BE2C (cell line): ENCODE measurements around the gene KIF21B. TPM values are rescaled to one million over a fixed set of nuclear protein-coding genes. Genes with fewer than 3 reads are reported as not detected.

Source experiments
- DNase-seq: peaks from one replicate; pipeline ENCODE4 v3.0.0-alpha.2; 2020
- H3K27me3 ChIP-seq: fragments of 250-450 bp; sonication (Bioruptor Pico); 2 replicates; pipeline ENCODE4 v1.5.1; 2020; ENCODE audit warnings: mild to moderate bottlenecking
- H3K36me3 ChIP-seq: fragments of 250-450 bp; sonication (Bioruptor Pico); 2 replicates; pipeline ENCODE4 v1.5.1; 2020; ENCODE audit warnings: mild to moderate bottlenecking
- H3K4me1 ChIP-seq: fragments of 250-450 bp; sonication (Bioruptor Pico); 2 replicates; pipeline ENCODE4 v1.5.1; 2020
- H3K4me3 ChIP-seq: 2 replicates; pipeline ENCODE4 v1.5.1; 2011; ENCODE audit warnings: low read depth, low read length
- H3K9me3 ChIP-seq: fragments of 250-450 bp; sonication (Bioruptor Pico); 2 replicates; pipeline ENCODE4 v1.5.1; 2020
- polyA plus RNA-seq: library from polyadenylated mRNA; unstranded; fragments of >200 nt; gene quantifications from one replicate; pipeline ENCODE4 v1.2.1, GENCODE V29; 2012; ENCODE audit warnings: low read depth, missing spikeins; ENCODE audit not compliant: insufficient read length, insufficient read depth
- TF ChIP-seq, protein P1 (sequence below): IDR thresholded peaks from 2 replicates; pipeline ENCODE4 v1.5.1; 2012; ENCODE audit warnings: mild to moderate bottlenecking, low read depth, low read length

Gene KIF21B, protein sequence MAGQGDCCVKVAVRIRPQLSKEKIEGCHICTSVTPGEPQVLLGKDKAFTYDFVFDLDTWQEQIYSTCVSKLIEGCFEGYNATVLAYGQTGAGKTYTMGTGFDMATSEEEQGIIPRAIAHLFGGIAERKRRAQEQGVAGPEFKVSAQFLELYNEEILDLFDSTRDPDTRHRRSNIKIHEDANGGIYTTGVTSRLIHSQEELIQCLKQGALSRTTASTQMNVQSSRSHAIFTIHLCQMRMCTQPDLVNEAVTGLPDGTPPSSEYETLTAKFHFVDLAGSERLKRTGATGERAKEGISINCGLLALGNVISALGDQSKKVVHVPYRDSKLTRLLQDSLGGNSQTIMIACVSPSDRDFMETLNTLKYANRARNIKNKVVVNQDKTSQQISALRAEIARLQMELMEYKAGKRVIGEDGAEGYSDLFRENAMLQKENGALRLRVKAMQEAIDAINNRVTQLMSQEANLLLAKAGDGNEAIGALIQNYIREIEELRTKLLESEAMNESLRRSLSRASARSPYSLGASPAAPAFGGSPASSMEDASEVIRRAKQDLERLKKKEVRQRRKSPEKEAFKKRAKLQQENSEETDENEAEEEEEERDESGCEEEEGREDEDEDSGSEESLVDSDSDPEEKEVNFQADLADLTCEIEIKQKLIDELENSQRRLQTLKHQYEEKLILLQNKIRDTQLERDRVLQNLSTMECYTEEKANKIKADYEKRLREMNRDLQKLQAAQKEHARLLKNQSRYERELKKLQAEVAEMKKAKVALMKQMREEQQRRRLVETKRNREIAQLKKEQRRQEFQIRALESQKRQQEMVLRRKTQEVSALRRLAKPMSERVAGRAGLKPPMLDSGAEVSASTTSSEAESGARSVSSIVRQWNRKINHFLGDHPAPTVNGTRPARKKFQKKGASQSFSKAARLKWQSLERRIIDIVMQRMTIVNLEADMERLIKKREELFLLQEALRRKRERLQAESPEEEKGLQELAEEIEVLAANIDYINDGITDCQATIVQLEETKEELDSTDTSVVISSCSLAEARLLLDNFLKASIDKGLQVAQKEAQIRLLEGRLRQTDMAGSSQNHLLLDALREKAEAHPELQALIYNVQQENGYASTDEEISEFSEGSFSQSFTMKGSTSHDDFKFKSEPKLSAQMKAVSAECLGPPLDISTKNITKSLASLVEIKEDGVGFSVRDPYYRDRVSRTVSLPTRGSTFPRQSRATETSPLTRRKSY (N-terminal part only)
- 0.14 TPM for polyA plus RNA-seq

DNA sequence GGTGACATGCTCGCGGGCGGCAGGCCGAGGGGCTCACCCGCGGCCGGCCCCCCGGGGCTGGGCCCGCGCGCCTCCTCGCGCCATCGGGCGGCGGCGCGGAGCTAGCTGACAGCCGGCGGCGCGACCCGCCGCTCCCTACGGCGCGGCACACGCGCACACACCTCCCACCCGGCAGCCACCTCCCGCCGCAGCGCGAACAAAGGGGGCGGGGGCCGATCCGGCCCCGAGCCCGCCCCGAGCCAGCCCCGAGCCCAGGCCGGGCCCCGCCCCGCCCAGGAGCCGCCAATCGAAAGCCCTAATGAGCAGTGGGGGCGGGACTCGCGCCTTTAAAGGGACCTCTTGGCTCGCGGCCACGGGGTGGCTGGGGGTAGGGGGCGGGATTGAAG lies at the start of gene KIF21B:
KIF21B (minus strand) TSS at position 198 of the 386 bp plus-strand sequence. CDS start 331 bp downstream, outside the sequence.
- no peaks in the 10 kb centered on the region for H3K4me1 ChIP-seq
- TF ChIP-seq, protein P1, sequence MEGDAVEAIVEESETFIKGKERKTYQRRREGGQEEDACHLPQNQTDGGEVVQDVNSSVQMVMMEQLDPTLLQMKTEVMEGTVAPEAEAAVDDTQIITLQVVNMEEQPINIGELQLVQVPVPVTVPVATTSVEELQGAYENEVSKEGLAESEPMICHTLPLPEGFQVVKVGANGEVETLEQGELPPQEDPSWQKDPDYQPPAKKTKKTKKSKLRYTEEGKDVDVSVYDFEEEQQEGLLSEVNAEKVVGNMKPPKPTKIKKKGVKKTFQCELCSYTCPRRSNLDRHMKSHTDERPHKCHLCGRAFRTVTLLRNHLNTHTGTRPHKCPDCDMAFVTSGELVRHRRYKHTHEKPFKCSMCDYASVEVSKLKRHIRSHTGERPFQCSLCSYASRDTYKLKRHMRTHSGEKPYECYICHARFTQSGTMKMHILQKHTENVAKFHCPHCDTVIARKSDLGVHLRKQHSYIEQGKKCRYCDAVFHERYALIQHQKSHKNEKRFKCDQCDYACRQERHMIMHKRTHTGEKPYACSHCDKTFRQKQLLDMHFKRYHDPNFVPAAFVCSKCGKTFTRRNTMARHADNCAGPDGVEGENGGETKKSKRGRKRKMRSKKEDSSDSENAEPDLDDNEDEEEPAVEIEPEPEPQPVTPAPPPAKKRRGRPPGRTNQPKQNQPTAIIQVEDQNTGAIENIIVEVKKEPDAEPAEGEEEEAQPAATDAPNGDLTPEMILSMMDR, result no peak
- peaks cover 89% of the 10 kb centered on the region for H3K27me3 ChIP-seq
- peak; percentile 86 for DNase-seq
- H3K4me3 ChIP-seq, result no peak within 1 kb of the TSS
- H3K36me3 ChIP-seq, result no peaks in the 10 kb centered on the region
- no peaks in the 10 kb centered on the region for H3K9me3 ChIP-seq

DNA sequence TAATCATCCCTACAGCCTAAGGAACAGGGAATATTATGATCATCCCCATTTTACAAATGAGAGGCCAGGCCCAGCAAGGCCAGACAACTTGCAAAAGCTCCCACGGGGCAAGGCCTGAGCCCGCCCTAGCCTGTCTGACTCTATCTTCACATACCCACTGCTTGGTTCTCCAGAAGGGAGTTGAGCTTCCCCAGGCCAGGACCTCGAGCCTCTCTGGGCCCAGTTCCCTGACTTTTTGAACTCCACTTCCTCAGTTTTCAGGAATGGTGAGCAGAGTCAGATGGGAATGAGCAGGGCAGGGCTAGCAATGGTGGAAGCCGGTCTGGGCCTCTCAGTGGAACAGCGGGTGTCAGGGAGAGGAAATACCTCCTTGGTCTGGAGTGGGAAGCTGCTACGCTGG lies 49.4 kb upstream of the KIF21B start:
- Histone ChIP-seq H3K9me3 (no peaks in the 10 kb centered on the region), H3K36me3 (no peaks in the 10 kb centered on the region), H3K27me3 (no peaks in the 10 kb centered on the region; the same call in 1 of the 2 replicates), H3K4me1 (no peaks in the 10 kb centered on the region), H3K4me3 (no peak overlapping the region)
- no peak for DNase-seq
- TF ChIP-seq, protein P1, result no peak

DNA sequence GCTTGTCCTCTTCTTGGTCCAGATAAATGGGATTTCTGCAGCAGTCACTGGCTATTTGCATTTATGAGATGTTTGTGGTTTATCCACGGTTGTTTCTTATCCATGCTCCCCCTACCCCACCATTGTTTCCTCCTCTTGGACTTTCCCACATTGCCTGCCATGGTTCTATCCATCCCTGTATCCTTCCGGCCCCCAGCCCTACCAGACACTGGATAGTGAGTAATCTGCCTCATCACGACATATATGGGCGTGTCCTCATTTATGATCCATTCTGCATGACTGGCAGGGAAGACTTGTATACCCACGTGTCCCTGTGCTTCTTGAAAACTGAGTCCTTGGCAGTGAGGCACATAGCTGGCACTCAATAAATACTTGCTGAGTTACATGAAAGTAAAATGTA lies 48.6 kb upstream of the KIF21B start:
- H3K36me3 ChIP-seq, result no peaks in the 10 kb centered on the region
- no peak for DNase-seq

DNA sequence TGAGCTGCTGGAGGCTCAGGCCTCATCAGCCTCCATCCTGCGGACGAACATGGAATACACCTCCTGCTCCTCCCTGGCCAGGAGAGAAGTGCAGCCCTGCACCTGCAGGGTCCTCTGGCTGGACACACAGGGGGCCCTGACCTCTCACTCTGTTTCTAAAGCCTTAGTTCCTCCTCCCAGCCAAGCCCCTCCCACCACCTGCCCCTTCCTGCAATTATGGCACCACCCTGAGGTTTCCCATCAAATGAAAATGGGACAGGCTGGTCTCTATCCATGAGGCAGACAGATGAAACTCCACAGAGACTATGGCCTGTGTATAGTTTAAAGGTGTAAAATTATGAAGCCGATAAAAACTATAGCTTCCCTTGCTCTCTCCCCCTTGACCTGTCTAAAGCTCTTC lies 46.1 kb upstream of the KIF21B start:
- no peak for DNase-seq
- TF ChIP-seq, protein P1, result no peak
- Histone ChIP-seq H3K4me3 (no peak overlapping the region), H3K9me3 (no peaks in the 10 kb centered on the region), H3K36me3 (no peaks in the 10 kb centered on the region), H3K27me3 (no peaks in the 10 kb centered on the region; the same call in 1 of the 2 replicates), H3K4me1 (no peaks in the 10 kb centered on the region)

More for the DNA sequence above, 48.6 kb upstream of the KIF21B start:
- Histone ChIP-seq H3K4me1 (no peaks in the 10 kb centered on the region), H3K9me3 (no peaks in the 10 kb centered on the region), H3K27me3 (no peaks in the 10 kb centered on the region; the same call in 1 of the 2 replicates), H3K4me3 (no peak overlapping the region)
- TF ChIP-seq, protein P1, result no peak

DNA sequence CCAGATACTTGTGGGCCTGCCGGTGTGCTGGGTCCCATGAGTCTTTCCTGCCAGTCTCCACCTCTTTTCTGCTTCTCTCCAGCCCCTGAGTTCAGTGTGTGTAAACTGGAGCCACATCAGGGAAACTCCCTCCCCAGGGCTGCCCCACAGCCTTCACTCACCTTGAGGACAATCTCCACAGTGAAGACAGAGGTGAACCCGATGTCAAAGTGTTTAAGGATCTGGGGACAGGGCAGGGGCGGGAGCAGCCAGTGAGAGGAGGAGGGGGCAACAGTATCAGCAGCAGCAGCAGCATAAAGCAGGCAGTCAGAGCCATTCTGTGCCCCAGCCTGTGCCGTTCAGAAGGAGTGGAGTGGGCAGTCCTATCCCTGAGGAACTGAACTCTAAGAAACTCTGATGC lies 45.5 kb upstream of the KIF21B start:
- no peaks in the 10 kb centered on the region for H3K36me3 ChIP-seq
- TF ChIP-seq, protein P1, result no peak
- no peak overlapping the region for H3K4me3 ChIP-seq
- no peaks in the 10 kb centered on the region for H3K9me3 ChIP-seq
- H3K27me3 ChIP-seq, result no peaks in the 10 kb centered on the region; the same call in 1 of the 2 replicates
- DNase-seq, result no peak
- no peaks in the 10 kb centered on the region for H3K4me1 ChIP-seq
